G401.6 (cell line): ENCODE data around the gene ESPN.

Source experiments
- FAIRE-seq: peaks from 2 replicates; lab custom pipeline; 2012; peaks lifted over from hg19 to GRCh38; lab: Jason Lieb, UNC

The ESPN gene

DNA sequence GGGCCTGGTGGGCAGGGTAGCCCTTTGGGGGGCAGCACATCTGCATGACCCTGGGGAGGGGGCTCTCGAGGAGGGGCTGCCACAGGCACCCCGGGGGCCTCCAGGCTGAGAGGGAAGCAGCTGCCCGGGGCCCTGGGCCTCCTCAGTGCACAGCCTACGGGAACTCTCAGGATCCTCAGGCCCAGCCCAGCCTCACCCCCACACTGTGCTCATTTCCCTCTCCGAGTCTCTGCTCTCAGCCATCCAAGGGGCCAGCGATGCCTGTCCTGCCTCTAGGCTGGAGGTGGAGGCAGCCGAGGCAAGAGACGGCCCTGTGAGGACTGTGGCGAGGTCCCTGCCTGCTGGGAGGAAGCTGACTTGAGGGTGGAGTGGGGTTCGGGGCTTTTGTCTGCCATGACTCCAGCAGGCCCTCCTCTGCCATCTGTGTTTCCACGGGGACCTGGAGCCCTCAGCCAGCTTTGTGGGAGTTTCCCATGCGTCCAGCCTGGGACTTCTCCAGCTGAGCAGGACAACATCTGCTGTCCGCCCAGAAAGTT is 74.1 kb downstream of the ESPN start:
- FAIRE-seq, result no peak

DNA sequence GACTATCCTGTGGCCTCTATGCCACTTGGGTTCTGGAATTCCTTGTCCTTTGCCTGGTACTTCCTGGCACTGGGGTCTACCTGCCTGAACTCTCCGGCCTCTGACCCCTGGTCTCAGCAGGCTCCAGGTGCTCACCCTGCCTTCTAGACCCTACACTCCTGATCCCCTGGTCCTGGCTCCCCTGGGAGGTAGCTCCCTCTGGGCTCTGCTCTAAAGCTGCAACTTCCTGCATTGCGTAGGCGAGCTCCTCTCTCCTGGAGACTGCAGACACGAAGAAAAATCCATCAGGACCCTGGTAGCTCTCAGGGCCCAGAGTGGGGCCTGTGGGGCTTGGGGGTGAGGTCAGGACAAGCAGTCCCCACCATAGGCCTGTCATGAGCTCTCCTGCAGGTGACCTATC is 74.7 kb downstream of the ESPN start:
- no peak for FAIRE-seq

DNA sequence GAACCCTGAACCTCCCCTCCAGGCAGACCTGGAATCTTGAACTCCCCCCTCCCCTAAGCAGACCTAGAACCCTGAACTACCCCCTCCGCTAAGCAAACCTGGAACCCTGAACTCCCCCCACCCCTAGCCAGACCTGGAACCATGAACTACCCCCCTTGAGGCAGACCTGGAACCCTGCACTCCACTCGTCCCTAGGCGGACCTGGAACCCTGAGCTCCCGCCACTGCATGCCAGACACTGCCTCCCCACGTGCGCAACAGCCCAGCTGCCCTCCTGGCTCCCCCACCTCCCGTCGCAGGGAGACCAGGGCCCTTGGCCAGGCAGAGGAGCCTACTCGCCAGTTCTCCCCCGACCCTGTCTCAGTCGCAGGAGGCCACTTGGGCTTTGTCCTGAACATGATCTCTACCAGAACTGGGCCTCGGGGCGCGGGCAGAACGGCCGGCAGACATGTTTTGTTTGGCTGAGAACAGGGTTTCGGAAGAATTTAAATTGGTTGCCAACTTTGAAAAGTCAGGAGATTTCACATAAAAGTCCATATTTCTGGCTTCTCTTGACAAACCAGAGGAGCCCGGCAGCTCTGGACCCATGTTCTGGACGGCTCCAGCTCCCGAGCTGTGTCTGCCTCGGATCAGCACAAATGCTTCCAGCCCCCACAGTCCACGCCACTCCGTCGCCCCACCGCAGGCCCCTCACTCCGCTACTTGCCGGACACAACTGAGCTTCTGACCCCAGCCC is 76.1 kb downstream of the ESPN start:
- FAIRE-seq, result no peak

DNA sequence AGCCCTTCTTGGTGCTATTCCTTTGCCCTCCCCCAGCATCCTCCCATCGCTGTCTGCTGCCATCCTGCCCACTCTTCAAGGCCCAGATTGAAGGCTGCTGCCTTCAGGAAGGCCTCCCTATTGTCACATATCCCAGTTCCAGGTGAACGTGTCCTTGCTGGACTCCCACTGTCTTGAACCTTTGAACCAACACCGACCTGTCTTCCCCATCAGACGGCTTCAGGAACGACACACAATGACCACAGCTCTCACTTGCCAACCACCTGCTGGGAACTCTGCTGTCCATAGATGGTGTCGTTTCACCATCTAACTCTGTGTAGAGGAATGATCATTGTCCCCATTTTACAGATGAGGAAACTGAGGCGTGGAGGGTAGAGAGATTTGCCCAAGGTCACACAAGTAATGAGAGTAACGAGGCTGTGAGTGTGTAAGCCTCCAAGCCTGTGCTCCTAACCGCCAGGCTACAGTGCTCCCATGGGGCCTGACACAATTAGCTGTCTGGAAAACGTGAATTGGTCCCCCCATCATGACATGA is 76.8 kb downstream of the ESPN start:
- no peak for FAIRE-seq

DNA sequence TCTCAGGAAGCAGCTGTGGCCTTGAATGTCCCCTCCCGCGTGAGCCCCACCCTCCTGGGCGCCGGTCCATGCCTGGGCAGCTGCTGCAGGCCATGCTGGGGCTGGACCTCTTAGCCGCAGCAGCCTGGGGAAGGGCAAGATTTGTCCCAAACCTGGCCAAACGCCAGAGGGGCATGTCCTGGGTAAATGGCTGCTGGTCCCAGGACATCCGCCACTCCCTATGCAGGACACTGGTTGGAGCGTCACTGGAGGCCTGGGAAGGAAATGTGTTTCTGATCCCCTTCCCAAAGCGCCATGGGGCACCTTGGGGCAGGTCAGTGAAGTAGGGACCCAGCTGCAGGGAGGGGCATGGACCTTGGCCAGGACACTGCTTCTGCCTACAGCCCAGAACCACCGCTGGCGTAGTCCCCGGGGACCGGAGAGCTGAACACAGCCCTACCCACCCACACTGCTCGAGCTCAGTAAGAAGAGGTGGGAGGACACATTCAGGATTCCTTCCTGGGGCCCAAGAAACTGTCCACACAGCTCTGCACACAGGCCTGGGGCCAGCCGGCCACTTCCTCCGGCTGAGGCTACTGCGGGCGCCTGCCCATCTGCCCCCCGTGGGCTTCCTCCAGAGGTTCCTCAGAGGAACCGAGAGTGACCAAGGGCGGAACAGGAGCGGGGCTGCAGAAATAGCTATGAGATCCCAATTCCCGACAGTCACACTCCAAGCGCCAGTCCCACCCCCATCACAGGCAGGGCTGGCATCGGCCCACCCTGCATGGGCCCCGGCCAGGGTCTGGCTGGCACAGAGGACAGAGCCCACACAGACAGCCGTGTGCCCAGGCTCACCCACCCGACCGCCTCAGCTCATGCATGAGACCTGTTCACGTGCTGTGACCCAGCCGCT is 77.7 kb downstream of the ESPN start:
- no peak for FAIRE-seq

DNA sequence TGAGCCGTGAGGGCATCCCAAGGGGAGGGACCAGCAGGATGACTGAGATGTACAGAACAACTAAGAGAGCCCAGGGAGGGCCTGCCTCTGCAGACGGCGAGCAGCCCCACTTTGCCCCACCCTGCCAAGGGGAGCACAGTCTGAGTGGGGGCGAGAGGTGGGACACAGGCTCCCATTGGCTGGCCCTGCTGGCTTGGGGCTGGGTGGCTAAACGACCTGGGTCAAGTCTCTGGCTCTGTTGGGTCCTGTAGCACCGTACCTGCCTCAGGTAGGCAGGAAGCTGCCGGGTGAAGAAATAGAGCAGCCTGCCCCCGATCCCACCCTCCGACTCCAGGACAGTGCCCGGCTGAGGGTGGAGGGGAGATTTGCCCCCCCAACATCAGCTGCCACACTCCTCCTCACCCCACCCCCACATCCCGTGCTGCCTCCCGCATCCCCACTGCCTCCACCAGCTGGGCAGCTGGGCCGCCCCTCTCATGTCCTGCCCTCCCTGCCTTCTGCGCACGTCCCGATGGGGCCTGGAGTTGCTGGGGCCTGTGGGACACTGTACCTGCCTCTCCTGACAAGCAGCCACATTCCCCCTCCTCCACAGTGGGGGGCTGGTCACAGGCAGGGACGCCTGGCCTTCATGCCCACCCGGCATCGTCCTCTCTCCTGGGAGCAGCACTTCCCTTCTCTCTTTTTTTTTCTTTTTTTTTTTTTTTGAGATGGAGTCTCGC is 79.5 kb downstream of the ESPN start:
- FAIRE-seq, result no peak

DNA sequence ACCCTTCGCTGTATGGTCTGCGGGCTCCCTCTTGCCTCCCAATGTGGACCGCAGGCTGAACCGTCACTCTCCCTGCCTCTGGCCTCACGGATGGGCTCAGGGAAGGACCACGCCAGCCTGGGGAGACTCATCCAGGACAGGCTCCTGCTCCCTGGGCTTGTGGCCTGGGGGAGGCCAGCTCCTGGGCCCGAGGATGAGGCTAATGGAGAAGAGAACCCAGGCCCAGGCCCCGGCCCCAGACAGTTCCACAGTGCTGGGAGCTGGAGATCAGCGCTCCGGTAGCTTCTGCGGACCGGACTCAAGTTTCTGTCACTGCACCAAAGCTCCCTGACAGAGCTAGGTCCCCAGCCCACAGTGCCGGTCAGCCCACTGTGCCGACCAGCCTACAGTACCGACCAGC is 80.3 kb downstream of the ESPN start:
- no peak for FAIRE-seq

DNA sequence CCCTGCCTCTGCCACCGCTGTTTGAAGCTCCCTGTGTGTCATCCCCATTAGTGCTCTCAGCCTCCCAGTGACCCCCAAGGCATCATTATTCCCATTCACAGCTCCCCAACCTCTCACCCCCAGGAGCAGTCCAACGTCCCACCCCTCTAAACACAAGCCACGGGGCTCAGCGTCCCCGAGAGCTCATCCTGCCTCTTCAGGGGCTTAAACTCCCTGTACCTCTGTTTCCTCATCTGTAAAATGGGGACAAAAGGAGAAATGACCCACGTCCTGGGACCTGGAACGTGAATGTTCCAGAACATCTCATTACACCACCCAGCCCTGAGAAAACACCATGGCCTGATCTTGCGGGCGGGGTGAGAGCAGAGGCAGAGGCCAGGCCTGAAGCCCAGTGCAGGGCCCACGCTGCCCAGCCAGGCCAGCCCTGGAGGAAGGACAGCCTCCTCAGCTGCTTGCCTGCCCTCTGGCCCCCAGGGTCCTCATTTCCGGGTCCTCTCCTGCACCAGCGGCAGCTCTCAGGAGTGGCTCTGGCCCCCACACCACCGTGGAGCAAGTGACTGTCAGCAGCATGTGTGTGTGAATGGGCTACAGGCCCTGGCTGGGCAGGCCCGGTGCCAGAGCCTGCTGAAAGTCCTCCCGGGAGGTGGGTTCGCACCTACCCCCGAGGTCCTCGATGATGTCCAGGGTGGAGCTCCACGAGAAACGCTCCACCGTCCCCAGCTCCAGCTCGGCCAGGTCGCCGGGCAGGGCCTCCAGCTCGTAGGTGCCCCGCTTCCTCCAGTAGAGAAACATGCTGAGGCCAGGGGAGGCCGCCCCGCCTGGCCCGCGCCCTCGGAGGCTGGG is 81.0 kb downstream of the ESPN start:
- no peak for FAIRE-seq

DNA sequence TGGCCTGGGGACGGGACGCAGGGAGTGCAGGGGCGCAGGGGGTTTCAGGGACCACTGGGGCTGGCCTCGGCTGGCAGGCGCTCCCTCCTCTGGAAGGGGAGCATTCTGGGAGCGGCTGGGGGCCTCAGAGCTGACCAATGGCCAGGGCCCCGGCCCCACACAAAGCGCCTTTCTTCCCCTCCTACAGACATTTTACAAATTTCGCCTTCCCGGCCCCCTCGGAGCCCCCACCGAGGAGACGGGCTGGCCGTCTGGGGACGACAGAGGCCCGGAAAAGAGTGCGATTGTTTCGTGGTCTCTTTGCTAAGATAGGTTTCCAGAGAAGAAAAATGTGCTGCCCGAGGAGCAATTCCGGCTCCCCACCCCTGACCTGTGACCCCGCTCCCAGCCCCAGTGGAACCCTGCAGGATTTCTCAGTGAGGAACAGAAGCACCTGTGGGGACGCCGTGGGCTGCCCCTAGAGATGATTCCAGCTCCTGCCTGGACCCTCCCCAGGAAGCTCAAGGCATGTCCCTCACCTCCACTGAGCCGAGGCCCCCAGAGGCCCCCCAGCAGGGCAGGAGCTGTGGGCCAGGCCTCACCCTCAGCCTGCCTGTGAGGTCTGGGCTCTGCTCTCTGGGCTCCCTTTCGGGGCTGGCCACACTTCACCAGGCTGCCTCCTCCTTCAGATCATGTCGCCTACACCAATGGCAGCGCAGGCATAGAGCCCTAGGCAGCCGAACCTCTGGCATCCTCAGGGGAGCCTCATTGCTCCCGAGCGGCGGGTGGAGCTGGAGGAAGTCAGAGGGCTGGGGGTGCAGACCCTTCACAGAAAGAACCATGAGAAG is 81.8 kb downstream of the ESPN start:
- no peak for FAIRE-seq

DNA sequence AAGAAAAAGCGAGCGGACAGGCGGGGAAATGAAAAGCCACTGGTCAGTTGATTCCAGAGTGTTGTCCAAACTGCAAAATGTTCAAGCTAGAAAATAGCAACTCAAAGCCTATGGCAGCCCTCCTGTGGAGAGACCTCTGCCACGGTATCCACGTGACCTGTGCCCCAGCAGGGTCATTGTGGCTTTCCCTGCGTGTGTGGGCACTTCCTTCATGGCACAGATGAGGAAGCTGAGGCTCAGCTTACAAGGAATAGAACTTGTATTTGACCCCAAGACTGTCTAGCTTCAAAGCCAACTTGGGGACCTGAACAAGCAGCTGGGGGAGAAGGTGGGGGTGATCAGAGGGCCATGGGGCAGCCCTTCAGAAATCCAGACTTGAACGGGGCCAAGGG is 82.5 kb downstream of the ESPN start:
- no peak for FAIRE-seq

DNA sequence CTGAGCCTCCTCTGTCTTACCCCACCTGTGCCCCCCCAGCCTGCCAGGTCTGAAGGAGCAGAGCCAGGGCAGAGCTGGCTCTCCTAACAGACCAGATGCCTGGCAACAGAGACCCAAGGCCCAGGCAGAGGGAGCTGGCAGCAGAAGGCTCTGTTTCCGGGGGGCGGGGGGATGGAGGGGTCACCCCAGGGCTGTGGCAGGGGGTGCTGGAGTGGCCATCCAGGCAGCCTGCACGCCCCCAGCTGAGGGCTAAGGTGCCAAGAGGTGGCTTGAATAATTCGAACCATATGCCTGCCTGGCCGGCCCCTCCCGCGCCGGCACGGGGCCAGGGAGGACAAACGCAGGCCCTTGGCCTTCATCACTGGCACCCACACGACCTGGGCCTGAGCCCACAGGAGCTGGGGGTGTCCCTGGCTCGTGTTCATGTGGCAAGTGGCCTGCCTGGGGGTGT is 82.9 kb downstream of the ESPN start:
- no peak for FAIRE-seq

DNA sequence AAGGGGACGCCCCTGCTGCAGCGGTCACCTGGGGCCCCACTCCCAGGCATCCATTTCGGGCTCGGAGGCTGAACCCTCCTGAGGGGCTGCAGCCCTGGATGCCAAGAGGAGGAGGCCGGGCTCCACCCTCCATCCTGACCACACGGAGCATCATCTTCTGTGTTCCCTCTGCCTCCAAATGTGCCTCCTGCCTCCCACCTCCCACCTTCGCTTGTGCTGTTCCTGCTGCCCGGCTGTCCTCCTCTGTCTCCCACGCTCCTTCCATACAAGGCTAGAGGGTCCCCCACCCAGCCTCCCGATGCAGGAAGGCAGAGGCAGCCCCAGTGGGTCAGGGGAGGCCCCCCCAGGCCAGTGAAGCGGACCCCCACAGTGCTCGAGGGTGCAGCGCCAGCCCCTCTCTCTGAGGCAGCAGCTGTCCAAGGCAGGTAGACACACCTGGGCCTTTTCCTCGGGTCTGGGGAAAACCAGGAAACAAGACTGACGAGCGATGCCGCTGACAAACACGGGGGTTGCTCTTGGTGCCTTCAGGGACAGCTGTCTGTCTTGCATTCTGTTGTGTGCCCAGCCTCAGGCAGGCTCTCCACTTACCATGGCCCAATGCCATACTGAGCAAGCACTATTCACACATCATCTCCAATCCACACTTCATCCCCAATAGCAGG is 83.7 kb downstream of the ESPN start:
- FAIRE-seq, result no peak

DNA sequence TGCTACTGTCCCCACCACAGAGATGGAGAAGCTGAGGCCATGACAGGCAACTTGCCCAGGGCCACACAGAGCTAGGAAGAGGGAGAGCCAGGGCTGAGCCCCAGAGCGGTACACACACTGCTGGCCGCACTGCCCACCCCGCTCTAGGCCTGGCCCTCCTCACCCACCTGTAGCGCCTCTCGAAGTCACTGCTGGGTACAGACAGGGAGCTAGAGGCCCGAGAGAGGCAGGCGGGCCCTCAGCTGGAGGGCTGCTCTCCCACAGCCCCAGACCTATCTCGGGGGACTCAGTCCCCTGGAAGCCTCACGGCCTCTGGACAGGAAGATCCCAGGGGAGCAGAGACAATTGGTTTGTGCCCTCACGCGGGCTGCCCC is 84.2 kb downstream of the ESPN start:
- FAIRE-seq, result no peak

DNA sequence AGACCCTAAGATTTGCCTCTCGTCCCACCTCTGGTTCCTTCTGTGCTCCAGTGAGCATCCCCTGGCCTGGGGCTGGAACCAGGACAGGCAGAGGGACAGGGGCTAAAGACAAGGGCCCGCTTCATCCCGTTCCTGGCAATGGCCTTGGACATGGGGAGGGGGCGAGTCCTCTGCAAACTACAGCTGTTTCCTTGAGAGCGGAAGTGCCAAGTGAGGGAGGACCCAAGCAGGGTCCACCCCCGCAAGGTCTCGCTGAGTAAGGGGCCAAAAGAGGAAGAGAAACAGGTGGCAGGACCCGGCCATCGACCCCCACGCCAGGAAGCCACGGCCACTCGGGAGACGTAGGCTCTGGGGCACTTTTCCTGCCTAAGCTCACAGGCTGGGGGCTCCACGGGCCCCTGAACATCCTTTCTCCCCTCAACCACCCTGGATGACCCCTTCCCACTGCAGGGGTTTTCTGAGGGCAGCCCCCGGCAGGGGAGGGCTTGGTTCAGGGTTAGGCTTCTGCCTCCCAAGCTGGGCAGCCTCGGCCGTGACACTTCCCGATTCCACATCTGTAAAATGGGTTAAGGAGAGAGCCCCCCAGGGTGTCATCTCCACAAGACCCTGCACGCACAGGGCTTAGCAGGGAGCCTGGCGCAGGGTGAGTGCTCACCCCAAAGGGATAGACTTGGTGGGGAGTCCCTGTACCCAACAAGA is 84.8 kb downstream of the ESPN start:
- no peak for FAIRE-seq

DNA sequence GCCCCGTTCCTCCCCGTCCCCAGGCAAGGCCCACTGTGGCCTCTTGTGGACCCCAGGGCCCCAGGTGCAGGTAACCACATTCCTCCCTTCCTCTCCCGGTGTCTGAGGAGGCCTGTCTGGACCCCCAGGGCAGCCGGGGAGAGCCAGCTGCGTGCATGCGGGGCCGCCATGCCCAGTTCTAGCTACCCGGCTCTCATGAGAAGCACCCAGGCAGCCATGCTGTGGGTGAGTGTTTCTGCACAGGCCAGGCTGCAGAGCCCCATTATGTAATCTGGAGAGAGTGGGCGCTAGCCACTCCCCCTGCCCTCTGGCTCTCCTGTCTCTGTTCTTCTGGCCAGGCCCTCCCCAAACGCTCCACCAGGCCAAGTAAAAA is 85.3 kb downstream of the ESPN start:
- no peak for FAIRE-seq

DNA sequence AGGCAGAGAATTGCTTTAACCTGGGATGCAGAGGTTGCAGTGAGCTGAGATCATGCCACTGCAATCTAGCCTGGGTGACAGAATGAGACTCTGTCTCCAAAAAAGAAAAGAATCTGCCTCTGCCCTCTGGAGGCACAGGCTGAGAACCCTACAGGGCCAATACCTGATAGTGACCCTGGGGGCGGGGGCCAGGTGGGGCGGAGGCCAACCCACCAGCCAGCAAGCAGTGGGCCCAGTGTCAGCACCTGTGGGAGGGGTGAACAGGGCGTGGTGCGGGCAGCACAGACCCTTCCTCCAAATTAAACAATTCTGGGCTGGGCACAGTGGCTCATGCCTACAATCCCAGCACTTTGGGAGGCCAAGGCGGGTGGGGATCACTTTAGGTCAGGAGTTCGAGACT is 85.9 kb downstream of the ESPN start:
- no peak for FAIRE-seq
